Measurements from ENCODE around the gene CAMK2B. TPM values are rescaled to one million over a fixed set of nuclear protein-coding genes. Genes with fewer than 3 reads are reported as not detected.

Gene CAMK2B
- polyA plus RNA-seq, 2 of the 4 experiments (the other 2 are of a cell fraction), result 0.17 TPM; not detected in 1

- 34% methylated on average over 3 of the region's 3 CpGs for WGBS (ENCODE audit: missing lambda C conversion rate)
- no peak for ATAC-seq
- CTCF ChIA-PET, result no interaction called here
- Histone ChIP-seq H3K4me1 (no peaks in the 10 kb centered on the region), H3K4me2 (no peak overlapping the region), H3K4me3 (no peak overlapping the region), H3K27ac (no peak overlapping the region), H3K9me3 (peaks cover 9% of the 10 kb centered on the region; the same call in 2 of the 3 replicates)
- POLR2A ChIA-PET, result no interaction called here
- TF ChIP-seq USF2 (IDR thresholded peaks at IDR 0.05), result no peak
- TF ChIP-seq ESRRA (IDR thresholded peaks at IDR 0.05; ENCODE audit: borderline replicate concordance, low read length), result no peak
- no peak for TF ChIP-seq CBX2 (IDR thresholded peaks at IDR 0.05; ENCODE audit: borderline replicate concordance, low read depth)
- no peak for TF ChIP-seq CEBPB (IDR thresholded peaks at IDR 0.05)
- no peak for TF ChIP-seq ZSCAN20 (CRISPR knock-in tag; IDR thresholded peaks at IDR 0.05)
- TF ChIP-seq ZC3H11A (IDR thresholded peaks at IDR 0.05), result no peak
- no peak for TF ChIP-seq HMGXB4 (CRISPR knock-in tag; IDR thresholded peaks at IDR 0.05; ENCODE audit: borderline replicate concordance)
- no peak for TF ChIP-seq MYC (IDR thresholded peaks at IDR 0.05; ENCODE audit: borderline replicate concordance, low read length)
- TF ChIP-seq CBX8 (IDR thresholded peaks at IDR 0.05), result no peak
- TF ChIP-seq RNF2 (IDR thresholded peaks at IDR 0.05; ENCODE audit: borderline replicate concordance, low read depth), result no peak
- TF ChIP-seq CHD4 (IDR thresholded peaks at IDR 0.05; ENCODE audit: borderline replicate concordance), result no peak
- TF ChIP-seq POLR2A (IDR thresholded peaks at IDR 0.05; ENCODE audit: low read length), result no peak
- no peak for TF ChIP-seq KDM5A (IDR thresholded peaks at IDR 0.05)
- no peak for TF ChIP-seq ELK1 (IDR thresholded peaks at IDR 0.05; ENCODE audit: low read depth, low read length)
- no peak for TF ChIP-seq PHF8 (IDR thresholded peaks at IDR 0.05; ENCODE audit: borderline replicate concordance, low read depth)
- no peak for TF ChIP-seq RFX5 (IDR thresholded peaks at IDR 0.05)
- TF ChIP-seq HOXB13 (CRISPR knock-in tag; IDR thresholded peaks at IDR 0.05; ENCODE audit: low read depth), result no peak
- TF ChIP-seq ATOH8 (CRISPR knock-in tag; IDR thresholded peaks at IDR 0.05; ENCODE audit: low read depth), result no peak
- FAIRE-seq, result no peak
- no peak for DNase-seq (ENCODE audit: low read depth in 1 of 2, low spot score in 1 of 2)
These were observed 16.0 kb upstream of the CAMK2B start for GRCh38 chr7:44341401-44341800.

GRCh38 chr7:44338600-44338999, 13.2 kb upstream of the CAMK2B start:
- Histone ChIP-seq H3K27ac (no peak overlapping the region), H3K4me2 (no peak overlapping the region), H3K9me3 (peaks cover 9% of the 10 kb centered on the region; the same call in 2 of the 3 replicates), H3K4me1 (no peaks in the 10 kb centered on the region), H3K4me3 (no peak overlapping the region)
- ChIA-PET POLR2A (no interaction called here), CTCF (interaction anchor here (1.2 to 1.5 kb wide), 2 partner anchors 9 to 98 kb away, joined by 4 to 5 read pairs; no protein-coding TSS in a partner anchor)
- ATAC-seq, result no peak
- no peak for TF ChIP-seq ZC3H11A (IDR thresholded peaks at IDR 0.05)
- TF ChIP-seq HOXB13 (CRISPR knock-in tag; IDR thresholded peaks at IDR 0.05; ENCODE audit: low read depth), result no peak
- TF ChIP-seq HMGXB4 (CRISPR knock-in tag; IDR thresholded peaks at IDR 0.05; ENCODE audit: borderline replicate concordance), result no peak
- TF ChIP-seq BHLHE40 (IDR thresholded peaks at IDR 0.05; ENCODE audit: low read depth, low read length), result no peak
- no peak for TF ChIP-seq BCL3 (IDR thresholded peaks at IDR 0.05)
- no peak for TF ChIP-seq MYC (IDR thresholded peaks at IDR 0.05; ENCODE audit: borderline replicate concordance, low read length)
- no peak for TF ChIP-seq CBX8 (IDR thresholded peaks at IDR 0.05)
- TF ChIP-seq HOXA7 (CRISPR knock-in tag; IDR thresholded peaks at IDR 0.05), result no peak
- no peak for TF ChIP-seq TP53 (CRISPR knock-in tag; IDR thresholded peaks at IDR 0.05)
- WGBS (ENCODE audit: missing lambda C conversion rate), result 26% methylated on average over 3 of the region's 3 CpGs
- DNase-seq (ENCODE audit: low read depth in 1 of 2, low spot score in 1 of 2), result no peak
- FAIRE-seq, result no peak
